Tibial nerve (tissue), 4 donors: ENCODE measurements around the gene CD300LB. TPM values are rescaled to one million over a fixed set of nuclear protein-coding genes. Genes with fewer than 3 reads are reported as not detected.

ENCODE experiments used
- DNase-seq, 2 donors: peaks; one replicate each; pipeline ENCODE4 v3.0.0-alpha.2; 2019; ENCODE audit warnings: low spot score in 2 of 2
- H3K27ac ChIP-seq, 4 donors: fragments of 200-600 bp; sonication (generic) in 3 of 4; one replicate each; pipeline ENCODE4 v1.5.1; 2017 to 2019; ENCODE audit warnings: mild to moderate bottlenecking in 1 of 4
- H3K27me3 ChIP-seq, 2 donors: fragments of 200-600 bp; sonication (generic) in 1 of 2; one replicate each; pipeline versions ENCODE4 v1.5.1 to v1.6.0; 2017 to 2019
- H3K36me3 ChIP-seq, 3 donors: fragments of 200-600 bp; sonication (generic); one replicate each; pipeline ENCODE4 v1.5.1; 2018 to 2019
- H3K4me1 ChIP-seq, 4 donors: fragments of 200-600 bp; sonication (generic) in 3 of 4; one replicate each; pipeline ENCODE4 v1.5.1; 2017 to 2019
- H3K4me3 ChIP-seq, 4 donors: fragments of 200-600 bp; sonication (generic) in 3 of 4; one replicate each; pipeline ENCODE4 v1.5.1; 2017 to 2019; ENCODE audit warnings: mild to moderate bottlenecking in 1 of 4, moderate library complexity in 1 of 4
- H3K9me3 ChIP-seq, 4 donors: fragments of 200-600 bp; sonication (generic) in 3 of 4; one replicate each; pipeline ENCODE4 v1.5.1; 2017 to 2019
- EP300 ChIP-seq, 2 donors: sonication (generic); formaldehyde crosslinking; IDR thresholded peaks; one replicate each; pipeline ENCODE4 v1.6.1; 2017; ENCODE audit warnings: antibody characterized with exemption in 2 of 2, mild to moderate bottlenecking in 1 of 2
- POLR2A ChIP-seq, 2 donors: fragments of 450-650 bp; IDR thresholded peaks; one replicate each; pipeline ENCODE4 v1.6.1; 2017; ENCODE audit warnings: antibody characterized with exemption in 2 of 2, mild to moderate bottlenecking in 2 of 2, moderate library complexity in 2 of 2
- whole genome bisulfite sequencing, 2 donors: methylation state at CpG; one replicate each; pipeline ENCODE4 v1.1.5; 2018; 5-methylcytosine and 5-hydroxymethylcytosine counted together
- total RNA-seq, 4 donors: library from RNA; depleted of rRNA; stranded (reverse); fragments of >200 nt; gene quantifications; one replicate each; pipeline ENCODE4 v1.1.0, GENCODE V29; 2016
- TF ChIP-seq, protein P1 (sequence below), 5 experiments: fragments of 200-600 bp in 3 of 5; fragments of 450-650 bp in 2 of 5; sonication (generic) in 3 of 5; IDR thresholded peaks; one replicate each; pipeline ENCODE4 v1.5.1; 2016 to 2019; ENCODE audit warnings: antibody characterized with exemption in 5 of 5, mild to moderate bottlenecking in 3 of 5, moderate library complexity in 2 of 5

CD300LB gene
- total RNA-seq, 4 donors from 2014 or later: 0.21 to 0.44 TPM; not detected in 2

DNA sequence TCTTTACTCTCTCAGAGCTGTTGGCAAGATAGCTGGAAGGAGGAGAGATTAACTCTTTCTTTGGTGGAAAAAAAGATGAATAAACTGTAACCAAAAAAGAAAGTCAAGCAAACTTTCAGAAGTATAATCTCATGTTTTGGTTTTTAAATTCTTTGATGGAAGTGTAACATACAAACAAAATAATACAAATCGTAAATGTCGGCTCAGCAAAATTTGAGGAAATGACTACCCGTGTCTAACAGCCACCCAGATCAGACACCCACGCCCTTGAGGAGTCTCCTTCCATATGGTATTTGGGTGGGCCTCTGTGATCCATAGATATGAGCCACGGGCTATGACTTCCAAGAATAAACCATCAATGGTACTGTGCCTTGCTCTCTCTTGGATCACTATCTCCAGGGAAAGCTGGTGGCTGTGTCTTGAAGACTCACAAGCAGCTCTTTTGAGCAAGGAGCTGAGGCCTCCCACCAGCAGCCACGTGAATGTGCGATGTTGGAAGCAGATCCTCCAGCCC lies 24.2 kb upstream of the CD300LB start:
- WGBS, 2 donors: 67 to 73% methylated on average over 7 of the region's 7 CpGs
- H3K36me3 ChIP-seq: no peaks in the 10 kb centered on the region
- H3K9me3 ChIP-seq: no peaks in the 10 kb centered on the region
- no peak overlapping the region for H3K27ac ChIP-seq
- no peaks in the 10 kb centered on the region for H3K4me1 ChIP-seq
- DNase-seq: no peak
- TF ChIP-seq, protein P1, sequence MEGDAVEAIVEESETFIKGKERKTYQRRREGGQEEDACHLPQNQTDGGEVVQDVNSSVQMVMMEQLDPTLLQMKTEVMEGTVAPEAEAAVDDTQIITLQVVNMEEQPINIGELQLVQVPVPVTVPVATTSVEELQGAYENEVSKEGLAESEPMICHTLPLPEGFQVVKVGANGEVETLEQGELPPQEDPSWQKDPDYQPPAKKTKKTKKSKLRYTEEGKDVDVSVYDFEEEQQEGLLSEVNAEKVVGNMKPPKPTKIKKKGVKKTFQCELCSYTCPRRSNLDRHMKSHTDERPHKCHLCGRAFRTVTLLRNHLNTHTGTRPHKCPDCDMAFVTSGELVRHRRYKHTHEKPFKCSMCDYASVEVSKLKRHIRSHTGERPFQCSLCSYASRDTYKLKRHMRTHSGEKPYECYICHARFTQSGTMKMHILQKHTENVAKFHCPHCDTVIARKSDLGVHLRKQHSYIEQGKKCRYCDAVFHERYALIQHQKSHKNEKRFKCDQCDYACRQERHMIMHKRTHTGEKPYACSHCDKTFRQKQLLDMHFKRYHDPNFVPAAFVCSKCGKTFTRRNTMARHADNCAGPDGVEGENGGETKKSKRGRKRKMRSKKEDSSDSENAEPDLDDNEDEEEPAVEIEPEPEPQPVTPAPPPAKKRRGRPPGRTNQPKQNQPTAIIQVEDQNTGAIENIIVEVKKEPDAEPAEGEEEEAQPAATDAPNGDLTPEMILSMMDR (IDR thresholded peaks at IDR 0.05): no peak
- no peak for TF ChIP-seq POLR2A (IDR thresholded peaks at IDR 0.05)
- no peak for TF ChIP-seq EP300 (IDR thresholded peaks at IDR 0.05)
- H3K4me3 ChIP-seq: no peak overlapping the region
- peaks cover 0 to 3% of the 10 kb centered on the region in 2 donors for H3K27me3 ChIP-seq

DNA sequence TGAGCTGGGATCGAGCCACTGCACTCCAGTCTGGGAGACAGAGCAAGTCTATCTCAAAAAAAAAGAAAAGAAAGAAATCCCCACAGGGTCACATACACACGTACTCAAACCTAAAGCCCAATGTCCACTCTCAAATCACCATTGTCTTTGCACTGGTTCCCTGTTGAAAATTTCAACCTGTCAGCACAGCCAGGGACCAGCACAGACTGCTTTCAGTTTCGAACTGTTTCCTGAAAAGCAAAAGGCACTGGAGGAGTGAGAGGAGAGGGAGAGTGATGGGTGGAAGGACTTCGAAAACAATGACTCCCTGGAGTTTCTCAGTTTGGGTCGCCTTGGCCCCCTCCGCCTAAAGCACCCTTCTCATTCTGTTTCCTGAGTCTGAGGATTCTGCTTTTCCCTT lies 23.6 kb upstream of the CD300LB start:
- H3K9me3 ChIP-seq: no peaks in the 10 kb centered on the region
- no peaks in the 10 kb centered on the region for H3K4me1 ChIP-seq
- no peak overlapping the region for H3K4me3 ChIP-seq
- H3K27ac ChIP-seq: no peak overlapping the region
- 59 to 60% methylated on average over 6 of the region's 6 CpGs for WGBS, 2 donors
- TF ChIP-seq EP300 (IDR thresholded peaks at IDR 0.05) (no peak), POLR2A (IDR thresholded peaks at IDR 0.05) (no peak)
- TF ChIP-seq, protein P1 (IDR thresholded peaks at IDR 0.05): no peak
- H3K27me3 ChIP-seq: peaks cover 0 to 3% of the 10 kb centered on the region in 2 donors
- H3K36me3 ChIP-seq: no peaks in the 10 kb centered on the region
- no peak for DNase-seq

GRCh38 chr17:74552037-74552436 lies 20.8 kb upstream of the CD300LB start:
- H3K36me3 ChIP-seq: no peaks in the 10 kb centered on the region
- no peak overlapping the region for H3K4me3 ChIP-seq
- TF ChIP-seq EP300 (IDR thresholded peaks at IDR 0.05) (no peak), POLR2A (IDR thresholded peaks at IDR 0.05) (no peak)
- TF ChIP-seq, protein P1 (IDR thresholded peaks at IDR 0.05): no peak
- WGBS, 2 donors: 43 to 60% methylated on average over 4 to 7 of the region's 7 CpGs
- H3K27me3 ChIP-seq: no peaks in the 10 kb centered on the region
- no peaks in the 10 kb centered on the region for H3K9me3 ChIP-seq
- no peak for DNase-seq
- H3K4me1 ChIP-seq: no peaks in the 10 kb centered on the region
- H3K27ac ChIP-seq: no peak overlapping the region

- no peaks in the 10 kb centered on the region for H3K36me3 ChIP-seq
- DNase-seq: no peak
- 80 to 82% methylated on average over 15 of the region's 15 CpGs for WGBS, 2 donors
- H3K9me3 ChIP-seq: no peaks in the 10 kb centered on the region
- no peaks in the 10 kb centered on the region for H3K4me1 ChIP-seq
- no peaks in the 10 kb centered on the region for H3K27me3 ChIP-seq
- no peak overlapping the region for H3K4me3 ChIP-seq
- TF ChIP-seq EP300 (IDR thresholded peaks at IDR 0.05): no peak
- TF ChIP-seq, protein P1 (IDR thresholded peaks at IDR 0.05): no peak
- no peak for TF ChIP-seq POLR2A (IDR thresholded peaks at IDR 0.05)
- H3K27ac ChIP-seq: no peak overlapping the region
Measured at GRCh38 chr17:74550602-74551001, 19.3 kb upstream of the CD300LB start.

- no peaks in the 10 kb centered on the region for H3K4me1 ChIP-seq
- H3K9me3 ChIP-seq: no peaks in the 10 kb centered on the region
- no peaks in the 10 kb centered on the region for H3K27me3 ChIP-seq
- DNase-seq: no peak
- H3K27ac ChIP-seq: no peak overlapping the region
- H3K4me3 ChIP-seq: no peak overlapping the region
- no peak for TF ChIP-seq POLR2A (IDR thresholded peaks at IDR 0.05)
- TF ChIP-seq, protein P1 (IDR thresholded peaks at IDR 0.05): no peak
- TF ChIP-seq EP300 (IDR thresholded peaks at IDR 0.05): no peak
- 71 to 75% methylated on average over 7 of the region's 7 CpGs for WGBS, 2 donors
- H3K36me3 ChIP-seq: no peaks in the 10 kb centered on the region
Measured at GRCh38 chr17:74549343-74549742, 18.1 kb upstream of the CD300LB start.
